Gastroesophageal sphincter (tissue), 3 donors: ENCODE measurements around the gene TNFAIP8L3.

ENCODE experiments used
- POLR2A ChIP-seq, 2 donors: fragments of 450-650 bp; IDR thresholded peaks; one replicate each; pipeline ENCODE4 v1.6.1; 2017; ENCODE audit warnings: antibody characterized with exemption in 2 of 2, mild to moderate bottlenecking in 2 of 2, moderate library complexity in 1 of 2
- POLR2AphosphoS5 ChIP-seq: sonication (generic); formaldehyde crosslinking; IDR thresholded peaks from one replicate; pipeline ENCODE4 v1.6.1; 2017; ENCODE audit warnings: antibody characterized with exemption
- TF ChIP-seq, protein P1 (sequence below), 4 experiments: fragments of 200-600 bp in 2 of 4; fragments of 450-650 bp in 2 of 4; sonication (generic) in 1 of 4; IDR thresholded peaks; one replicate each; pipeline ENCODE4 v1.5.1; 2017 to 2019; ENCODE audit warnings: antibody characterized with exemption in 4 of 4, mild to moderate bottlenecking in 2 of 4, moderate library complexity in 2 of 4

DNA sequence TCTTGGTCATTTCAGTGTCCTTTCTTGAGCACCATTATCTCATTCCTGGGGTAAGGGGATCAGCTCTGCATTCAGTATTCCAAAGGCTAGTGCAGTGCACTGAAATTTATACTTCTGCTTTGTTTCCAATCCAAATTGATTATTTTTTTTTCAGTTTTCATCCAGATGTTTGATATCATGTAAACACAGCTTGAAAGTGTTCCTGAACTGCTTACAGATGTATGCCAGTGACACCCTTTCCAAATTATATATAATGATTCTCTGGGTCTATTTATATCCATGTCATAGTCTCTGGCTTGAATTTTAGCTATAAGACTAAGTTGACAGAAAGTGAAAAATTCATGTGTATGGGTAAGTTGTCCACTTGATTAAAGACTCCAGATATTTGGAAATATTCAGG is 11.8 kb upstream of the TNFAIP8L3 start:
- TF ChIP-seq POLR2A (IDR thresholded peaks at IDR 0.05) = no peak
- TF ChIP-seq, protein P1, sequence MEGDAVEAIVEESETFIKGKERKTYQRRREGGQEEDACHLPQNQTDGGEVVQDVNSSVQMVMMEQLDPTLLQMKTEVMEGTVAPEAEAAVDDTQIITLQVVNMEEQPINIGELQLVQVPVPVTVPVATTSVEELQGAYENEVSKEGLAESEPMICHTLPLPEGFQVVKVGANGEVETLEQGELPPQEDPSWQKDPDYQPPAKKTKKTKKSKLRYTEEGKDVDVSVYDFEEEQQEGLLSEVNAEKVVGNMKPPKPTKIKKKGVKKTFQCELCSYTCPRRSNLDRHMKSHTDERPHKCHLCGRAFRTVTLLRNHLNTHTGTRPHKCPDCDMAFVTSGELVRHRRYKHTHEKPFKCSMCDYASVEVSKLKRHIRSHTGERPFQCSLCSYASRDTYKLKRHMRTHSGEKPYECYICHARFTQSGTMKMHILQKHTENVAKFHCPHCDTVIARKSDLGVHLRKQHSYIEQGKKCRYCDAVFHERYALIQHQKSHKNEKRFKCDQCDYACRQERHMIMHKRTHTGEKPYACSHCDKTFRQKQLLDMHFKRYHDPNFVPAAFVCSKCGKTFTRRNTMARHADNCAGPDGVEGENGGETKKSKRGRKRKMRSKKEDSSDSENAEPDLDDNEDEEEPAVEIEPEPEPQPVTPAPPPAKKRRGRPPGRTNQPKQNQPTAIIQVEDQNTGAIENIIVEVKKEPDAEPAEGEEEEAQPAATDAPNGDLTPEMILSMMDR (IDR thresholded peaks at IDR 0.05) = no peak
- no peak for TF ChIP-seq POLR2AphosphoS5
